SU-DHL-6 (cell line): Measurements from ENCODE around the gene R3HDM2.

ENCODE experiments used
- H2AFZ ChIP-seq: fragments of 200-600 bp; sonication (generic); 2 replicates; pipeline ENCODE4 v1.6.1; 2014; ENCODE audit warnings: low read depth, mild to moderate bottlenecking, moderate library complexity, mixed read lengths, antibody characterized with exemption, low read length; ENCODE audit not compliant: severe bottlenecking
- H3F3A ChIP-seq: fragments of 200-600 bp; shearing (Covaris generic); 2 replicates; pipeline ENCODE4 v1.6.0; 2016; ENCODE audit warnings: antibody characterized with exemption, mild to moderate bottlenecking; ENCODE audit not compliant: insufficient read depth
- H3K27ac ChIP-seq: fragments of 200-600 bp; sonication (generic); 2 replicates; pipeline ENCODE4 v1.5.1; 2016; ENCODE audit warnings: low read depth, mild to moderate bottlenecking, low read length, moderate library complexity, mixed read lengths
- H3K27me3 ChIP-seq: fragments of 200-600 bp; sonication (generic), shearing (Covaris generic); 2 replicates; pipeline ENCODE4 v1.6.0; 2014; ENCODE audit warnings: mild to moderate bottlenecking, low read length
- H3K36me3 ChIP-seq: fragments of 200-600 bp; sonication (generic); 2 replicates; pipeline ENCODE4 v1.6.1; 2014; ENCODE audit warnings: mild to moderate bottlenecking, low read length, mixed read lengths
- H3K4me2 ChIP-seq: fragments of 300-600, 200-600 bp; shearing (Covaris generic), sonication (generic); 2 replicates; pipeline ENCODE4 v1.6.0; 2014; ENCODE audit warnings: low read length, low read depth, mild to moderate bottlenecking; ENCODE audit not compliant: poor library complexity, severe bottlenecking
- H3K4me3 ChIP-seq: fragments of 200-600 bp; sonication (generic); 2 replicates; pipeline ENCODE4 v1.5.1; 2014; ENCODE audit warnings: antibody characterized with exemption, low read length, mild to moderate bottlenecking, mixed read lengths; ENCODE audit not compliant: insufficient read depth, poor library complexity, severe bottlenecking
- H3K79me2 ChIP-seq: fragments of 200-600 bp; sonication (generic); 2 replicates; pipeline ENCODE4 v1.6.1; 2014; ENCODE audit warnings: mild to moderate bottlenecking, low read length, moderate library complexity; ENCODE audit not compliant: insufficient read depth
- H3K9ac ChIP-seq: fragments of 200-600 bp; sonication (generic); 2 replicates; pipeline ENCODE4 v1.7.0; 2014; ENCODE audit warnings: mild to moderate bottlenecking, low read length
- H3K9me2 ChIP-seq: fragments of 200-600 bp; sonication (generic); replicated peaks from 2 replicates; pipeline ENCODE4 v1.6.1; 2014; ENCODE audit warnings: low read length; ENCODE audit not compliant: insufficient read depth
- H3K9me3 ChIP-seq: fragments of 200-600 bp; sonication (generic); 2 replicates; pipeline ENCODE4 v1.6.1; 2014; ENCODE audit warnings: low read length, mixed read lengths; ENCODE audit not compliant: insufficient read depth
- H4K20me1 ChIP-seq: fragments of 200-600 bp; sonication (generic); 2 replicates; pipeline ENCODE4 v1.6.1; 2014; ENCODE audit warnings: low read depth, mild to moderate bottlenecking, antibody characterized with exemption, low read length, moderate library complexity, mixed read lengths
- CTCF ChIP-seq: fragments of 200-600 bp; sonication (generic); IDR thresholded peaks from one replicate; pipeline ENCODE4 v1.5.1; 2017; ENCODE audit warnings: antibody characterized with exemption, mild to moderate bottlenecking, low read length, moderate library complexity; ENCODE audit not compliant: insufficient read depth, poor library complexity, severe bottlenecking
- EZH2phosphoT487 ChIP-seq: fragments of 200-600 bp; sonication (generic), shearing (Covaris generic); conservative IDR thresholded peaks from 2 replicates; pipeline ENCODE4 v1.6.1; 2018; ENCODE audit warnings: mild to moderate bottlenecking, antibody characterized with exemption, low read length, moderate library complexity, mixed read lengths

R3HDM2 gene

GRCh38 chr12:57223191-57224165 lies 207.4 kb downstream of the R3HDM2 start:
- TF ChIP-seq CTCF, result no peak
- TF ChIP-seq EZH2phosphoT487, result no peak
- H3K27me3 ChIP-seq, result no peaks in the 10 kb centered on the region

DNA sequence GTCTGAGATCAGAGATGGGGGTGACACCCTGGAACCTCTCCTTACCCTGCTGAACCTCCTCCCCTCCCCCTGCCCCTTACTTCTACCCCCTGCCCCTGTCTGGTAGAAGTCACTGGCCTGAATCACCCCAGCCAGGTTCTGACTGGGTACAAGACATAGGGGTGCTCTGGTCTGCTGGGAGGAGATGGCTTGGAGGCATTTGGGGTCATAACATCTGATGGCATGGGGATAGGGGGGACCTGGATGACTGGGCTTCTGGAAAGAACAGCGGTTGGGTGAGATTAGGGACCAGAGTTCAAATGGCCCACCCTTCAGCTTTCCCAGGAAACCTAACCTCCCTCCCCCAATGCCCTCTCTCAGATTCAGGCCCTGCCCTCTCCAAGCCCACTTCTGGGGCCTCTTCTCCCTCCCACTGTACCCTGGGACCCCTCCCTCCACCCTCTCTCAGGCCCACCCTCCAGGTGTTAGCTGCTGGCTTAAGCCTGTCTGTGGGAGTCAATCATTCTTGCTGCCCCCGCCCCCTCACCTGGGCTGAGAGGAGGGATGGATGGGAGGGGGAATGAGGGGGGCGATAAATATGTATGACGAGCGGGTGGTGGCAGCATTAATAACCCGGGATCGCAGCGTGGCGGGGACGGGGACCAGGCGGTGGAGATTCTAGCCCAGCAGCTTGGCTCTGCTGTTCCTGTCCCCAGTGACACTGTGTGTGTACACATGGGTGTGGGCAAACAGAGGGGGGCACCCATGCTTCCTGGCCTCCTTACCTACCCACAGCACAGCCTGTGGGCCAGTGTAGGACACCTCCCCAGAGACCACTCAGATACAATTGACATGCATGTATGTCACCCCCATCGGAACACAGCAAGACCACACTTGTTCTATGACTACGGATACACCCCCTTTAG lies 208.3 kb downstream of the R3HDM2 start:
- Histone ChIP-seq H3K27ac (peak overlapping the region; percentile 31), H3K4me2 (no peak overlapping the region), H3K9me3 (no peaks in the 10 kb centered on the region), H3K36me3 (no peaks in the 10 kb centered on the region), H3K27me3 (no peaks in the 10 kb centered on the region), H3F3A (peaks cover 30% of the 10 kb centered on the region), H4K20me1 (no peaks in the 10 kb centered on the region), H3K79me2 (peaks cover 9% of the 10 kb centered on the region; the same call in 1 of the 2 replicates), H3K4me3 (no peak overlapping the region), H3K9me2 (no peaks in the 10 kb centered on the region), H3K9ac (no peak overlapping the region), H2AFZ (no peak overlapping the region)
- no peak for TF ChIP-seq CTCF
- TF ChIP-seq EZH2phosphoT487, result no peak

More at GRCh38 chr12:57223191-57224165, 207.4 kb downstream of the R3HDM2 start:
- Histone ChIP-seq H3K79me2 (peaks cover 4% of the 10 kb centered on the region; the same call in 1 of the 2 replicates), H4K20me1 (no peaks in the 10 kb centered on the region), H3K36me3 (no peaks in the 10 kb centered on the region), H2AFZ (no peak overlapping the region), H3K9me2 (no peaks in the 10 kb centered on the region), H3K4me3 (no peak overlapping the region), H3K9me3 (no peaks in the 10 kb centered on the region), H3K4me2 (no peak overlapping the region), H3F3A (peaks cover 34% of the 10 kb centered on the region), H3K27ac (peak overlapping the region; percentile 31), H3K9ac (no peak overlapping the region)

DNA sequence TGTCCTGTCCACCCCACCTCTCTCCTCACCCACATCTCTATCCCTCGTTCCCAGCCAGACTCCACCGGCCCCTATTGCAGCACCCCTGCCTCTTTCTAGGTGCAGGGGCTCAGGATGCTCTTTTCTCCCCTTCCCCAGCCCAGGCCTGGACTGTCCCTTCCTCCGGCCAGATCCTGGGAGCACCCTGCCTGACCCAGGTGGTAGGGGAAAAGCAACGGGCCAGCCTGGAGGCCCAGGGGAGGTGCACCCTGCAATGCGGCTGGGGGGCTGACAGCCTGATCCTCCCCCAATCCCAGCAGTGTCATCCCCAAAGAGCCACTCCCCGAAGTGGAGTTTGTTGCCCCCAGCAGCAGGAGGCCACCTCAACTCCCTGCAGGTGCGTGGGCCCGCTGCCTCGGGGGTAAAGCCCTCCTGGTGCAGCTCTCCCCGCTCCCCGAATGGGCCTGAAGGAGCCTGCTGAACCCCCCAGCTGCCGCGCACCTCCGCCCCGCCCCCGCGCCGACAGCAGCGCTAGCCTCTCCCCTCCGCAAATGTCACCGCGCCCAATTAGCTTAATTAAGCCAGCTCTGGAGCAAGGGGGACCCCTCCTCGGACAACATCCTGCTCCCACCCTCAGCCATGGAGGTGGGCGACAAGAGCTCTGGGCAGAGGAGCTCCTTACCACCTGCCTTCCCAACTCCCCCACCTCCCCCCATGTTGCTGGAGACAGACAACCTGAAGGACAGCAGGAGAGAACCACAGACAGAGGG lies 209.5 kb downstream of the R3HDM2 start:
- H3K79me2 ChIP-seq, result peaks cover 9% of the 10 kb centered on the region; the same call in 1 of the 2 replicates
- H3K36me3 ChIP-seq, result no peaks in the 10 kb centered on the region
- no peak overlapping the region for H3K9ac ChIP-seq
- H3K27ac ChIP-seq, result no peak overlapping the region
- H3F3A ChIP-seq, result peaks cover 22% of the 10 kb centered on the region
- H3K9me3 ChIP-seq, result no peaks in the 10 kb centered on the region
- H2AFZ ChIP-seq, result no peak overlapping the region
- H3K4me2 ChIP-seq, result no peak overlapping the region
- no peaks in the 10 kb centered on the region for H4K20me1 ChIP-seq
- no peak overlapping the region for H3K4me3 ChIP-seq
- no peaks in the 10 kb centered on the region for H3K27me3 ChIP-seq
- H3K9me2 ChIP-seq, result no peaks in the 10 kb centered on the region
- TF ChIP-seq CTCF (no peak), EZH2phosphoT487 (no peak)
